HG02938 (cell line): ENCODE results near the gene CNTNAP5.

Source experiments
- ATAC-seq: cut with Tn5 transposase; IDR thresholded peaks from one replicate; pipeline ENCODE4 v1.9.1; 2021; ENCODE audit warnings: mild to moderate bottlenecking, moderate library complexity; ENCODE audit not compliant: unreplicated experiment

The CNTNAP5 gene

GRCh38 chr2:124053796-124054195, 28.7 kb downstream of the CNTNAP5 start:
- ATAC-seq, result no peak

- no peak for ATAC-seq
These were observed 38.5 kb downstream of the CNTNAP5 start for GRCh38 chr2:124063596-124063995.

GRCh38 chr2:124065636-124066035, 40.5 kb downstream of the CNTNAP5 start:
- no peak for ATAC-seq

- ATAC-seq, result no peak
These were observed 41.7 kb downstream of the CNTNAP5 start for GRCh38 chr2:124066776-124067175.

- no peak for ATAC-seq
These were observed 54.0 kb downstream of the CNTNAP5 start for GRCh38 chr2:124079045-124079444.

- ATAC-seq, result no peak
These were observed 55.4 kb downstream of the CNTNAP5 start for GRCh38 chr2:124080281-124081153.

- no peak for ATAC-seq
These were observed 56.1 kb downstream of the CNTNAP5 start for GRCh38 chr2:124081154-124081716.

- no peak for ATAC-seq
These were observed 63.5 kb downstream of the CNTNAP5 start for GRCh38 chr2:124088616-124089015.

- ATAC-seq, result no peak
These were observed 66.6 kb downstream of the CNTNAP5 start for GRCh38 chr2:124091721-124092120.

GRCh38 chr2:124092651-124093050, 67.6 kb downstream of the CNTNAP5 start:
- no peak for ATAC-seq

- no peak for ATAC-seq
These were observed 79.8 kb downstream of the CNTNAP5 start for GRCh38 chr2:124104914-124105313.

- ATAC-seq, result no peak
These were observed 87.1 kb downstream of the CNTNAP5 start for GRCh38 chr2:124112206-124112605.

GRCh38 chr2:124112966-124113365, 87.9 kb downstream of the CNTNAP5 start:
- no peak for ATAC-seq

- ATAC-seq, result no peak
These were observed 95.2 kb downstream of the CNTNAP5 start for GRCh38 chr2:124120246-124120645.

GRCh38 chr2:124121106-124121505, 96.0 kb downstream of the CNTNAP5 start:
- no peak for ATAC-seq

- no peak for ATAC-seq
These were observed 96.7 kb downstream of the CNTNAP5 start for GRCh38 chr2:124121760-124122275.

- ATAC-seq, result no peak
These were observed 97.3 kb downstream of the CNTNAP5 start for GRCh38 chr2:124122340-124122739.

- ATAC-seq, result no peak
These were observed 106.2 kb downstream of the CNTNAP5 start for GRCh38 chr2:124131276-124131675.

GRCh38 chr2:124136110-124136509, 111.0 kb downstream of the CNTNAP5 start:
- ATAC-seq, result no peak

GRCh38 chr2:124138076-124138475, 113.0 kb downstream of the CNTNAP5 start:
- ATAC-seq, result no peak

GRCh38 chr2:124145982-124146381, 120.9 kb downstream of the CNTNAP5 start:
- no peak for ATAC-seq

- ATAC-seq, result no peak
These were observed 122.5 kb downstream of the CNTNAP5 start for GRCh38 chr2:124147552-124147951.
